ENCODE results near the gene FANK1. TPM values are rescaled to one million over a fixed set of nuclear protein-coding genes. Genes with fewer than 3 reads are reported as not detected.

FANK1 gene
- total RNA-seq, 1 donor from 2014 or later = 12.5 TPM

DNA sequence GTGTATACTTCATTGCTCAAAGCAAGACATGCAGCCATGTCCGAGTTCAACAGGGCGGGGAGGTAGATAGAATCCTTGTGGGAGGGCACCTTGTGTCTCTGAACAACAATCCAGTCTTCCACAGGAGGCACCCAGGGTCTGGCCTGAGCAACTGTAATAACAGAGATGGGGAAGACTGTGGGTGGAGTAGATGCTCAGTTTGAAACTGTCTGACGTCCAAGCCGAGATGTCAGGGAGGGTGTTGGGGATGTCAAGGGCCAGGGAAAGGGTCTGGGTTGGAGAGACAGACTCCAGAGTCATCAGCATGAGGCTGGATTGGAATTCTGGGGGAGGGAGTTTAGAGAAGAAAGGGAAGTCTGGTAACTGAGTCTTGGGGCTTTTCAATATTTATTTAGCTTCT is 88.0 kb downstream of the FANK1 start:
- Histone ChIP-seq H4K20me1 (ENCODE audit: low read depth) (no peaks in the 10 kb centered on the region), H3K27me3 (no peaks in the 10 kb centered on the region), H3K27ac (no peak overlapping the region), H3K4me1 (peaks cover 18% of the 10 kb centered on the region), H3F3A (ENCODE audit: low read depth) (peaks cover 13% of the 10 kb centered on the region), H3K4me3 (no peak overlapping the region), H2AFZ (replicated peaks) (no peak overlapping the region), H3K9ac (no peak overlapping the region), H3K4me2 (no peak overlapping the region), H3K79me2 (ENCODE audit: low read depth) (no peaks in the 10 kb centered on the region), H3K36me3 (no peaks in the 10 kb centered on the region), H3K9me3 (ENCODE audit: low read depth) (no peaks in the 10 kb centered on the region)
- H3K27ac Mint-ChIP-seq = no peak overlapping the region
- no peaks in the 10 kb centered on the region for H3K36me3 Mint-ChIP-seq
- no peak for DNase-seq (ENCODE audit: low spot score)
- TF ChIP-seq EZH2 (IDR thresholded peaks at IDR 0.05) (no peak), EZH2phosphoT487 (IDR thresholded peaks at IDR 0.05) (no peak), CTCF (IDR thresholded peaks at IDR 0.05) (no peak)
- H3K4me1 Mint-ChIP-seq = peaks cover 24% of the 10 kb centered on the region
- no peaks in the 10 kb centered on the region for H3K9me3 Mint-ChIP-seq
- no peaks in the 10 kb centered on the region for H3K27me3 Mint-ChIP-seq (ENCODE audit: insufficient read depth, low read depth)
- H3K4me3 Mint-ChIP-seq = no peak overlapping the region

GRCh38 chr10:125984865-125985495 is 88.6 kb downstream of the FANK1 start:
- no peak overlapping the region for H3K4me2 ChIP-seq

DNA sequence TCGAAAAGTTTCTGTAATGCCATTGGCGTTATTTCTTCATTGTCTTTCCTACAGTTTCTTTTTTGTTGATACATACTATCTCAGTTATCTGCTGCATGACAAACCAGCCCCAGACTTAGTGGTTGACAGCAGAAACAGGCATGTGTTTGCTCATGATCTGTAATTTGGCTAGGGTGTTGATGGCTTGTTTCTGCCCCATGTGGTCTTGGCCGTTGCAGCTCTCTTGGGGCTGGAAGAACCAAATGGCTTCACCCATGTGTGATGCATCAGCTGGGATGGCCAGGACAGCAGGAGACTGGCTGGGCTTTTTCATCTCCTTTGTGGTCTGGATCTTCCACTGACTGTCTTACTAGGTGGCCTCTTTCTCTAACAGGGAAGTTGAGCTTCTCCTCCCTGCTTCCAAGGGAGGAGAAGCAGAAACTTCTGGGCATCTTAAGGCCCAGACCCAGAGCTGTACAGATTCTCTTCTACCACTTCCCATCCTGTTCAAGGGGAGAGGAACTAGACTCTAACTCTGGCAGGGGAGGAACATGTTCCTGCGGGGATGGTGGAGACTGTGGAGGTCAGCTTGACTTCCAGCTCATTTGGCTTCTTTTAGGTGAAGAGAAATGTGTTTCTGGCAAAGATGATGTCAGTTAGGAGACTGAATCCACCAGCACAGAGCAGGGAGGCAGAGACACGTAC is 89.3 kb downstream of the FANK1 start:
- TF ChIP-seq EZH2 (IDR thresholded peaks at IDR 0.05) = no peak
- no peak for TF ChIP-seq CTCF (IDR thresholded peaks at IDR 0.05)
- no peak for TF ChIP-seq EZH2phosphoT487 (IDR thresholded peaks at IDR 0.05)
- Mint-ChIP-seq H3K9me3 (peaks cover 3% of the 10 kb centered on the region), H3K27ac (no peak overlapping the region), H3K27me3 (ENCODE audit: insufficient read depth, low read depth) (no peaks in the 10 kb centered on the region), H3K4me3 (no peak overlapping the region), H3K4me1 (peaks cover 21% of the 10 kb centered on the region), H3K36me3 (peaks cover 2% of the 10 kb centered on the region)
- Histone ChIP-seq H3K27ac (no peak overlapping the region), H3K9me3 (ENCODE audit: low read depth) (no peaks in the 10 kb centered on the region), H3F3A (ENCODE audit: low read depth) (peaks cover 13% of the 10 kb centered on the region), H3K4me2 (no peak overlapping the region), H4K20me1 (ENCODE audit: low read depth) (no peaks in the 10 kb centered on the region), H3K9ac (no peak overlapping the region), H3K4me1 (peaks cover 15% of the 10 kb centered on the region), H3K36me3 (no peaks in the 10 kb centered on the region), H3K79me2 (ENCODE audit: low read depth) (no peaks in the 10 kb centered on the region), H3K27me3 (no peaks in the 10 kb centered on the region), H3K4me3 (no peak overlapping the region), H2AFZ (replicated peaks) (no peak overlapping the region)
- no peak for DNase-seq (ENCODE audit: low spot score)

More at GRCh38 chr10:125984865-125985495, 88.6 kb downstream of the FANK1 start:
- H3K27me3 Mint-ChIP-seq (ENCODE audit: insufficient read depth, low read depth) = no peaks in the 10 kb centered on the region
- peaks cover 24% of the 10 kb centered on the region for H3K4me1 Mint-ChIP-seq
- no peak for TF ChIP-seq EZH2phosphoT487 (IDR thresholded peaks at IDR 0.05)
- no peak overlapping the region for H3K27ac Mint-ChIP-seq
- Histone ChIP-seq H3K27me3 (no peaks in the 10 kb centered on the region), H4K20me1 (ENCODE audit: low read depth) (no peaks in the 10 kb centered on the region), H3F3A (ENCODE audit: low read depth) (peaks cover 13% of the 10 kb centered on the region), H3K27ac (no peak overlapping the region), H3K4me3 (no peak overlapping the region), H3K4me1 (peaks cover 18% of the 10 kb centered on the region), H3K9ac (no peak overlapping the region), H3K36me3 (no peaks in the 10 kb centered on the region), H2AFZ (replicated peaks) (no peak overlapping the region), H3K9me3 (ENCODE audit: low read depth) (no peaks in the 10 kb centered on the region), H3K79me2 (ENCODE audit: low read depth) (no peaks in the 10 kb centered on the region)
- no peak overlapping the region for H3K4me3 Mint-ChIP-seq
- peaks cover under 1% of the 10 kb centered on the region for H3K36me3 Mint-ChIP-seq
- no peak for DNase-seq (ENCODE audit: low spot score)
- peaks cover under 1% of the 10 kb centered on the region for H3K9me3 Mint-ChIP-seq

- no peak for DNase-seq (ENCODE audit: low spot score)
- Histone ChIP-seq H3F3A (ENCODE audit: low read depth) (peaks cover 12% of the 10 kb centered on the region), H3K4me1 (peaks cover 21% of the 10 kb centered on the region), H3K27ac (no peak overlapping the region), H4K20me1 (ENCODE audit: low read depth) (no peaks in the 10 kb centered on the region), H3K4me3 (no peak overlapping the region), H3K9me3 (ENCODE audit: low read depth) (no peaks in the 10 kb centered on the region), H3K27me3 (no peaks in the 10 kb centered on the region), H2AFZ (replicated peaks) (no peak overlapping the region), H3K4me2 (no peak overlapping the region), H3K79me2 (ENCODE audit: low read depth) (no peaks in the 10 kb centered on the region), H3K36me3 (no peaks in the 10 kb centered on the region), H3K9ac (no peak overlapping the region)
- Mint-ChIP-seq H3K27me3 (ENCODE audit: insufficient read depth, low read depth) (peaks cover 2% of the 10 kb centered on the region), H3K27ac (no peak overlapping the region), H3K4me1 (peaks cover 5% of the 10 kb centered on the region), H3K9me3 (peaks cover 3% of the 10 kb centered on the region), H3K4me3 (no peak overlapping the region), H3K36me3 (peaks cover 2% of the 10 kb centered on the region)
- TF ChIP-seq CTCF (IDR thresholded peaks at IDR 0.05) = no peak
- no peak for TF ChIP-seq EZH2phosphoT487 (IDR thresholded peaks at IDR 0.05)
- TF ChIP-seq EZH2 (IDR thresholded peaks at IDR 0.05) = no peak
Observed at GRCh38 chr10:125989791-125990190, 93.4 kb downstream of the FANK1 start.

All from neural progenitor cell (in vitro differentiated cells).